Measurements from ENCODE around the gene ID1. TPM values are rescaled to one million over a fixed set of nuclear protein-coding genes. Genes with fewer than 3 reads are reported as not detected.

ID1 gene
- total and polyA plus RNA-seq, 4 experiments from 2014 or later, result 0.49 to 1.4 (median 0.50) TPM; not detected in 1

DNA sequence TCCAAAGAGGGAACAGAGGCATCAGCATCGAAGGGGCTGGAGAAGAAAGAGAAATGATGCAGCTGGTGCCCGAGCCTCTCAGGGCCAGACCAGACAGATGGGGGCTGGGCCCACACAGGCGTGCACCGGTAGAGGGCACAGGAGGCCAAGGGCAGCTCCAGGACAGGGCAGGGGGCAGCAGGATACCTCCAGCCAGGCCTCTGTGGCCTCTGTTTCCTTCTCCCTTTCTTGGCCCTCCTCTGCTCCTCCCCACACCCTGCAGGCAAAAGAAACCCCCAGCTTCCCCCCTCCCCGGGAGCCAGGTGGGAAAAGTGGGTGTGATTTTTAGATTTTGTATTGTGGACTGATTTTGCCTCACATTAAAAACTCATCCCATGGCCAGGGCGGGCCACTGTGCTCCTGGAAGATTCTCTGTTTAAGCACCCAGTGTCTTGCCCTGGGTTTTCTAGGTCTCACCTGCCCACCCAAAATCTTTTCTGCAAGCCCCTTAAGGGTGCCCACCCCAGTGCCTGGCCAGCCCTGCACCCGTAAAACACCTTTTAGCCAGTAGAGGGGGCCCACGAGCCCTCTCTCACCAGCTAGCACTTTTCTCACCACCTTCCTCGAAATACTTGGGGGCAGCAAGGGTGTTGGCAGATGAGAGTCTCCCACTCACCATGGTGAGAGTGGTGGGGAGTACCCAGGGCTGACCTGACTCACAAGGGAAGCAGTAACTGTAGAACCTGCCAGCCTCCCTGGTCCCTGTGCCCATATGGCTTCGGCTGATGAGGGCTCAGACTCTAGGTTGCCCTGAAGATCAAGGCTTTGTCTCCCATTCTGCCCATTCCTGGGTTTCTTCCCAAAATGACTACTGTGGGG is 35.7 kb upstream of the ID1 start:
- peak overlapping the region; percentile 5 for H3K27ac ChIP-seq (ENCODE audit: low read depth, low read length)
- POLR2A ChIA-PET (ENCODE audit: partially characterized antibody), result interaction anchor here (1.1 to 5.9 kb wide), 4 partner anchors 8 to 43 kb away, joined by 3 to 32 read pairs (median 14); partner anchors contain the start of gene ID1
- H3K36me3 Mint-ChIP-seq, result peaks cover 0 to 22% of the 10 kb centered on the region in 2 donors

DNA sequence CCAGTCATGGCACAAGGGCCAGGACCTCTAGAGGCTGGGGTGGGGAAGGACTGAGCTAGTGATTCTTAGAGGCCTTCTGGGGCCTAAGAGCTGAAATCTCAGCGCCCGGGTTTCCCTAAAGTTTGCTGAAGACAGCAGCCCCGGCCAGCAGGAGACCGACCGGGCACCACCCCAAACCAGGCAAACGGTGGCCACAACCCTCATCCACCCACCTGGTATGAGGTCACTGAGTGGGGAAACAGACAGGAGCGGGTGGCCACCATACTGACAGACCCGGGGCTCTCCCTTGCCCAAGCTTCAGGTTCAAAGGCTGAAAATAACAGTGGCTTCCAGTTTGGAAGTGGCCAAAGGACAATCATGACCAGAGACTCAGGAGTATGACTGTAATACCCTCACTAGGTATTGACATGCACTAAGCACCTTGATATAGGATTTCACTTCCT is 35.0 kb upstream of the ID1 start:
- peaks cover 13 to 37% (median 23%) of the 10 kb centered on the region in 4 donors for H3K4me1 Mint-ChIP-seq
- H3K9me3 Mint-ChIP-seq, result no peaks in the 10 kb centered on the region
- H3K4me3 ChIP-seq (ENCODE audit: low read length in 2 of 2), result no peak overlapping the region
- peaks cover 21% of the 10 kb centered on the region for H3K4me1 ChIP-seq (ENCODE audit: insufficient read depth, low read length)
- peaks cover 0 to 20% of the 10 kb centered on the region in 2 donors for H3K36me3 Mint-ChIP-seq
- H3K4me3 Mint-ChIP-seq, result peak overlapping the region in 1 of 8 donors; percentile 15
- peaks cover 17% of the 10 kb centered on the region for H3K36me3 ChIP-seq (ENCODE audit: insufficient read depth, low read length)
- no peaks in the 10 kb centered on the region for H3K27me3 Mint-ChIP-seq
- H3K27ac Mint-ChIP-seq, result peak overlapping the region in 4 of 7 donors; percentile 60 to 87 (median 70)
- no peaks in the 10 kb centered on the region for H3K27me3 ChIP-seq (ENCODE audit: insufficient read depth, low read length)
- H3K27ac ChIP-seq (ENCODE audit: low read depth, low read length), result peak overlapping the region; percentile 5
- no peaks in the 10 kb centered on the region for H3K9me3 ChIP-seq (ENCODE audit: control insufficient read depth in 1 of 2, low read length in 2 of 2)
- ChIA-PET CTCF (ENCODE audit: partially characterized antibody) (interaction anchor here (1.0 to 35.9 kb wide), 9 partner anchors 8 to 153 kb away, joined by 3 to 1094 read pairs (median 12); partner anchors contain the start of genes BCL2L1 and ID1), POLR2A (ENCODE audit: partially characterized antibody) (interaction anchor here (1.1 to 5.9 kb wide), 4 partner anchors 9 to 42 kb away, joined by 3 to 32 read pairs (median 14); partner anchors contain the start of gene ID1)
- intact Hi-C loops (cut with micrococcal nuclease), result no loop called here
- no peak for DNase-seq

More for the DNA sequence above, 35.7 kb upstream of the ID1 start:
- Histone ChIP-seq H3K4me3 (ENCODE audit: low read length in 2 of 2) (no peak overlapping the region), H3K9me3 (ENCODE audit: control insufficient read depth in 1 of 2, low read length in 2 of 2) (no peaks in the 10 kb centered on the region), H3K27me3 (ENCODE audit: insufficient read depth, low read length) (no peaks in the 10 kb centered on the region), H3K4me1 (ENCODE audit: insufficient read depth, low read length) (peaks cover 21% of the 10 kb centered on the region), H3K36me3 (ENCODE audit: insufficient read depth, low read length) (peaks cover 17% of the 10 kb centered on the region)
- CTCF ChIA-PET (ENCODE audit: partially characterized antibody), result interaction anchor here (0.7 to 35.9 kb wide), 13 partner anchors 9 to 154 kb away, joined by 3 to 1094 read pairs (median 5); partner anchors contain the start of genes BCL2L1 and ID1
- Mint-ChIP-seq H3K27me3 (no peaks in the 10 kb centered on the region), H3K4me1 (peaks cover 13 to 37% (median 23%) of the 10 kb centered on the region in 4 donors), H3K4me3 (peak overlapping the region in 2 of 8 donors; percentile 15 to 64), H3K27ac (peak overlapping the region in 6 of 7 donors; percentile 53 to 87 (median 69)), H3K9me3 (no peaks in the 10 kb centered on the region)
- peak; percentile 44 to 59 (median 54) for DNase-seq
- intact Hi-C loops (cut with micrococcal nuclease), result loop anchor here (1.0 kb wide), 2 partner anchors 9 to 43 kb away; no protein-coding TSS in a partner anchor

DNA sequence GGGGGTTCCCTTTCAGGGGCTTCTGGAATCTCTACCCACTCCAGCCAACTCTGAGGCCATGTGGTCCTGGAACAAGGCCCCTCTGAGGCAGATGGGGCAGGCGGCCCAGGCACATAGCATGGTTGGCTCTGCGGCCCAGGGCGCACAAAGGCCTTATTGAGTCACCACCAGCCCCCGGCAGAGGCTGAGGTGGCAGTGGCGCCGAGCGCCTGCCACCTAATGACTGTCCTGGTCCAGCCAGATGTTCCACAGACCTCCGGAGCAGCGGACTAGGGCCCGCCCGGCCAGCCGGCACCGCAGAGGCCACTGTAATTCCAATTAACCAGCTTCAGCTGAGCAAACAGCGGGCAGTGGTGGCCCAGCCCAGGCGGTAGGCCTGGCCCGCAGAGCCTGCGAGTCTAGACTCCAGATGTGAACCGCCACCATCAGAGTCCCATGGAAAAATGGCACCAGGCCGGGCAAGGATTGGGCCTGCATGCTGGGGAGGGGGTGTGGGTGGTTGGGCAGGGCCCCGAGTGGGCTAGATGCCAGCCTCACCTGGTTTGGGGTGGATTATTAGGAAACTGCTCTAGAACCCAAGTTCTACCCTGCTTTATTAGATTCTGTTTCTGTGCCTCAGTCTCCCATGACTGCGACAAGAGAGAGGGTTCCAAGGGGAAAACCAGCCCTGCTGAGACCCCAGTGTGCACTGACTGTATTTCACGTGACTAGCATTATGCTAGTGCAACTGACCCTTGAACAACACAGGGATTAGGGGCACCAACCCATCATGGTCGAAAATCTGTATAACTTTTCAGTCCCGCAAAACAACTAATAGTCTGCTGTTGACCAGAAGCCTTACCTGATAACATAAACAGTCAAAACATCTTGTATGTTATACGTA is 34.1 kb upstream of the ID1 start:
- Mint-ChIP-seq H3K27ac (peak overlapping the region; percentile 66 to 91 (median 74)), H3K4me1 (peaks cover 13 to 37% (median 20%) of the 10 kb centered on the region in 4 donors), H3K4me3 (peak overlapping the region in 7 of 8 donors; percentile 21 to 87 (median 78)), H3K27me3 (no peaks in the 10 kb centered on the region), H3K36me3 (peaks cover 0 to 16% of the 10 kb centered on the region in 2 donors), H3K9me3 (no peaks in the 10 kb centered on the region)
- Histone ChIP-seq H3K36me3 (ENCODE audit: insufficient read depth, low read length) (peaks cover 8% of the 10 kb centered on the region), H3K9me3 (ENCODE audit: control insufficient read depth in 1 of 2, low read length in 2 of 2) (no peaks in the 10 kb centered on the region), H3K27ac (ENCODE audit: low read depth, low read length) (no peak overlapping the region), H3K4me1 (ENCODE audit: insufficient read depth, low read length) (peaks cover 21% of the 10 kb centered on the region), H3K4me3 (ENCODE audit: low read length in 2 of 2) (no peak overlapping the region), H3K27me3 (ENCODE audit: insufficient read depth, low read length) (no peaks in the 10 kb centered on the region)
- ChIA-PET POLR2A (ENCODE audit: partially characterized antibody) (interaction anchor here (1.0 to 5.9 kb wide), 5 partner anchors 23 to 41 kb away, joined by 3 to 58 read pairs (median 32); partner anchors contain the start of gene ID1), CTCF (ENCODE audit: partially characterized antibody) (interaction anchor here (2.6 to 35.9 kb wide), 4 partner anchors 7 to 90 kb away, joined by 12 to 1094 read pairs (median 82); partner anchors contain the start of gene ID1)
- intact Hi-C loops (cut with micrococcal nuclease), result no loop called here
- no peak for DNase-seq

DNA sequence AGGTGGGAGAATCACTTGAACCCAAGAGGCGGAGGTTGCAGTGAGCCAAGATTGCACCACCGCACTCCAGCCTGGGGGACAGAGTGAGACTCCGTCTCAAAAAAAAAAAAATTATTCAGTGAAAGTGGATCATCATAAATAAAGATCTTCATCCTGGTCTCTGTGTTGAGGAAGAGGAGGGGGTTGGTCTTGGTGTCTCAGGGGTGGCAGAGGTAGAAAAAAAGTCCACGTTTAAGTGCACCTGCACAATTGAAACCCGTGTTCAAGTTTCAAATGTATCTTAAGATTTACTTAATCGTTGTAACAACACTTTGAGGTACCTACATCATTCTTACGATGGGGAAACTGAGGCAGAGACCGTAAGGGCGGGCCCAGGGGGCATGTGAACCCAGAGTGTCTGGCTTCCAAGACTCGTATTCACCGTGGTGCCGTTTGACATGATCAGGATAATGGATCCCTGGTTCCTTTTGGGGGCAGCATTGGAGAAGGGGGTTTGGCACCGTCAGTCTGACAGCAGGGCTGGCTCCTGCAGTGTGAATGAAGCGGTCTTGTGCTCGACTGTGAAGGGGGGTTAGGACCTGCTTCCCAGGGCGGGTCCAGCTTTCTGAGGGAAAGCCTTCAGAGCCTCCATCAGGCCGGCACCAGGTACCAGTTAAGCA is 32.9 kb upstream of the ID1 start:
- H3K4me3 Mint-ChIP-seq, result peak overlapping the region; percentile 77 to 91 (median 86)
- POLR2A ChIA-PET (ENCODE audit: partially characterized antibody), result interaction anchor here (0.9 to 3.9 kb wide), 11 partner anchors 9 to 151 kb away, joined by 3 to 58 read pairs (median 9); partner anchors contain the start of genes BCL2L1 and ID1
- Histone ChIP-seq H3K36me3 (ENCODE audit: insufficient read depth, low read length) (no peaks in the 10 kb centered on the region), H3K9me3 (ENCODE audit: control insufficient read depth in 1 of 2, low read length in 2 of 2) (no peaks in the 10 kb centered on the region), H3K4me1 (ENCODE audit: insufficient read depth, low read length) (peaks cover 14% of the 10 kb centered on the region), H3K27ac (ENCODE audit: low read depth, low read length) (peak overlapping the region; percentile 71), H3K4me3 (ENCODE audit: low read length in 2 of 2) (peak overlapping the region; percentile 57 to 71), H3K27me3 (ENCODE audit: insufficient read depth, low read length) (no peaks in the 10 kb centered on the region)
- no peak for DNase-seq
- no peaks in the 10 kb centered on the region for H3K27me3 Mint-ChIP-seq
- intact Hi-C loops (cut with micrococcal nuclease), result no loop called here
- H3K4me1 Mint-ChIP-seq, result peaks cover 13 to 29% (median 15%) of the 10 kb centered on the region in 4 donors
- CTCF ChIA-PET (ENCODE audit: partially characterized antibody), result interaction anchor here (8.7 to 35.9 kb wide), 2 partner anchors 14 to 35 kb away, joined by 149 to 1094 read pairs; partner anchors contain the start of gene ID1
- peak overlapping the region; percentile 85 to 96 (median 89) for H3K27ac Mint-ChIP-seq
- peaks cover 0 to under 1% (median 0%) of the 10 kb centered on the region in 8 donors for H3K9me3 Mint-ChIP-seq
- H3K36me3 Mint-ChIP-seq, result peaks cover 0 to 12% of the 10 kb centered on the region in 2 donors

DNA sequence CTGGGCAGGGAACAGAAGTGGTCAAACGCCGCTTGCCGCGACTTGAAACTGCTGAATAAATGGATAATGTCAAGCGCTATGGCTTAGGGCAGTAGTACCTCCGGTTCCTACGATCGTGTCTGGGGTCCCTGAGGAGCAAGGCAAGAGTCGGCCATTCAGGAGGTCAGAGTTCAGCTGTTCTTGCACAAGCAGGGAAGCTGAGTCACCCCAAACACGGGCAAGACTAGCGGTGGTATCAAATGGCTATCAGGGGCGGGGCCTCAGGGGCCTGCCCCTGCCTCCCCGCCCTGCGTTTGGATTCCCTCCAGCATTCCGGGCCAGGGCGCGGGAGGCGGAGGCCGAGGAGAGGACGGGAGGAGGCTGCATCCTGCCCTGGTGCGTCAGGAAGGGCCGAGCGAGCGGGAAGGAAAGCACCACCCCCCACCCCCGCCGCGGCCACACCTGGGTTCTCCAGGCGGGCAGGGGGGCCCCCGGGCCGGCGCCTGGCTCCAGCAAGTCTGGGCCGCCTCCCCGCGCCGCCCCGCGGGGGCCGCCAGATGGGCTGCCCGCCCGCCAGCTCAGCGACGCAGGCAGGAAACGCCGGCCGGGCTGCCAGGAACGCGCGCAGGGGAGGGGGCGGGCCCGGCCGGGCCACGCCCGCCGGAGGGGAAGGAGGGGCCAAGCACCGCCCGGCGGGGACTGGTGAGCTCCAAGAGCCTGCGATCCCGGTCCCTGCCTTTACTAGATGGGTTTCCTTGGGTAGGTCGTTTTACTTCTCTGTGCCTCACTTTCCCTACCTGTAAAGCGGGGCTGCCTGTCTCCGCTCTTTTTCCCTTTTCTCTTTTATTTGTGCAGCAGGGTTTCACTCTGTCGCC is 32.2 kb upstream of the ID1 start:
- H3K27ac Mint-ChIP-seq, result peak overlapping the region; percentile 86 to 96 (median 90)
- H3K27me3 Mint-ChIP-seq, result no peaks in the 10 kb centered on the region
- POLR2A ChIA-PET (ENCODE audit: partially characterized antibody), result interaction anchor here (0.6 to 3.9 kb wide), 17 partner anchors 10 to 150 kb away, joined by 3 to 58 read pairs (median 6); partner anchors contain the start of genes BCL2L1, HM13 and ID1
- intact Hi-C loops (cut with micrococcal nuclease), result loop anchor here (1.0 kb wide), 5 partner anchors 11 to 150 kb away; partner anchors contain the start of gene HM13
- H3K36me3 Mint-ChIP-seq, result peaks cover 0 to 9% of the 10 kb centered on the region in 2 donors
- H3K9me3 Mint-ChIP-seq, result peaks cover 0 to 3% (median 0%) of the 10 kb centered on the region in 8 donors
- CTCF ChIA-PET (ENCODE audit: partially characterized antibody), result interaction anchor here (2.0 to 35.9 kb wide), 3 partner anchors 14 to 150 kb away, joined by 7 to 1094 read pairs (median 149); partner anchors contain the start of genes BCL2L1 and ID1
- DNase-seq, result peak; percentile 73 to 85 (median 79)
- H3K9me3 ChIP-seq (ENCODE audit: control insufficient read depth in 1 of 2, low read length in 2 of 2), result no peaks in the 10 kb centered on the region
- peak overlapping the region; percentile 61 to 71 for H3K4me3 ChIP-seq (ENCODE audit: low read length in 2 of 2)
- no peaks in the 10 kb centered on the region for H3K27me3 ChIP-seq (ENCODE audit: insufficient read depth, low read length)
- peaks cover 14 to 29% (median 19%) of the 10 kb centered on the region in 4 donors for H3K4me1 Mint-ChIP-seq
- H3K4me3 Mint-ChIP-seq, result peak overlapping the region; percentile 87 to 95 (median 88)
- H3K4me1 ChIP-seq (ENCODE audit: insufficient read depth, low read length), result peaks cover 14% of the 10 kb centered on the region
- no peaks in the 10 kb centered on the region for H3K36me3 ChIP-seq (ENCODE audit: insufficient read depth, low read length)
- peak overlapping the region; percentile 71 for H3K27ac ChIP-seq (ENCODE audit: low read depth, low read length)
